PC-9 (cell line): ENCODE measurements around the gene DOCK1. TPM values are rescaled to one million over a fixed set of nuclear protein-coding genes. Genes with fewer than 3 reads are reported as not detected.

Source experiments
- BruUV-seq: library from RNA; stranded (reverse); fragments of 400-500 nt; replicated peaks from 2 replicates; lab custom pipeline; 2021; lab: Mats Ljungman, UMichigan
- CTCF ChIA-PET: fragments of 300-600 bp; sonication (Branson Sonifier 250); formaldehyde crosslinking; loops from one replicate; lab custom pipeline; 2022; ENCODE audit warnings: antibody characterized with exemption; lab: Charles Lee
- POLR2A ChIA-PET: fragments of 300-600 bp; sonication (Branson Sonifier 250); formaldehyde crosslinking; loops from one replicate; lab custom pipeline; 2022; ENCODE audit warnings: antibody characterized with exemption; ENCODE audit not compliant: unreplicated experiment; lab: Charles Lee
- DNase-seq, 2 experiments: peaks; one replicate each; pipeline versions ENCODE4 v3.0.0 to v3.0.0-alpha.2; 2015 to 2022; ENCODE audit warnings: mixed read lengths in 1 of 2
- H2AFZ ChIP-seq: fragments of 200-600 bp; sonication (generic); 2 replicates; pipeline ENCODE4 v1.8.1; 2017; ENCODE audit warnings: antibody characterized with exemption
- H3F3A ChIP-seq: fragments of 200-600 bp; sonication (generic); 2 replicates; pipeline ENCODE4 v1.8.1; 2017; ENCODE audit warnings: antibody characterized with exemption, mild to moderate bottlenecking, low read depth; ENCODE audit not compliant: insufficient read depth
- H3K27ac ChIP-seq: fragments of 200-600 bp; sonication (generic); 2 replicates; pipeline ENCODE4 v1.6.1; 2016; ENCODE audit warnings: mixed run types
- H3K27me3 ChIP-seq: fragments of 200-600 bp; sonication (generic); 2 replicates; pipeline ENCODE4 v1.6.1; 2016; ENCODE audit warnings: low read depth, mixed run types; ENCODE audit not compliant: insufficient read depth
- H3K36me3 ChIP-seq: fragments of 200-600 bp; sonication (generic); 2 replicates; pipeline ENCODE4 v1.6.1; 2016; ENCODE audit warnings: low read depth, mixed run types
- H3K4me1 ChIP-seq: fragments of 200-600 bp; sonication (generic); replicated peaks from 2 replicates; pipeline ENCODE4 v1.6.1; 2016; ENCODE audit warnings: mixed run types; ENCODE audit not compliant: insufficient read depth
- H3K4me2 ChIP-seq: fragments of 200-600 bp; sonication (generic); 2 replicates; pipeline ENCODE4 v1.6.1; 2017; ENCODE audit warnings: mixed run types
- H3K4me3 ChIP-seq: fragments of 200-600 bp; sonication (generic); 2 replicates; pipeline ENCODE4 v1.6.1; 2016; ENCODE audit warnings: mixed run types
- H3K79me2 ChIP-seq: fragments of 200-600 bp; sonication (generic); 2 replicates; pipeline ENCODE4 v1.6.1; 2017; ENCODE audit warnings: low read depth, mixed run types
- H3K9me2 ChIP-seq: fragments of 200-600 bp; sonication (generic); 2 replicates; pipeline ENCODE4 v1.8.1; 2017; ENCODE audit warnings: mild to moderate bottlenecking; ENCODE audit not compliant: insufficient read depth
- H3K9me3 ChIP-seq: fragments of 200-600 bp; sonication (generic); 2 replicates; pipeline ENCODE4 v1.8.1; 2016; ENCODE audit warnings: low read depth; ENCODE audit not compliant: insufficient read depth
- H4K20me1 ChIP-seq: fragments of 200-600 bp; sonication (generic); 2 replicates; pipeline ENCODE4 v1.8.1; 2017; ENCODE audit not compliant: insufficient read depth
- EZH2 ChIP-seq: fragments of 200-600 bp; sonication (generic); IDR thresholded peaks from 2 replicates; pipeline ENCODE4 v1.8.0; 2017; ENCODE audit warnings: antibody characterized with exemption, low read depth
- intact Hi-C: fragments of 100-400 bp; cut with micrococcal nuclease; formaldehyde crosslinking; loops from one replicate; pipeline ENCODE4 v1.10.0; 2022; ENCODE audit not compliant: unreplicated experiment
- total RNA-seq: library from RNA; stranded (reverse); gene quantifications from 2 replicates; pipeline ENCODE4 v1.2.3, GENCODE V29; 2021
- TF ChIP-seq, protein P1 (sequence below): fragments of 200-600 bp; sonication (generic); conservative IDR thresholded peaks from 2 replicates; pipeline ENCODE4 v1.6.1; 2017; ENCODE audit warnings: mixed run types, antibody characterized with exemption, mild to moderate bottlenecking, moderate library complexity

DOCK1 gene
- total RNA-seq, 1 experiment from 2014 or later: 24.8 TPM

DNA sequence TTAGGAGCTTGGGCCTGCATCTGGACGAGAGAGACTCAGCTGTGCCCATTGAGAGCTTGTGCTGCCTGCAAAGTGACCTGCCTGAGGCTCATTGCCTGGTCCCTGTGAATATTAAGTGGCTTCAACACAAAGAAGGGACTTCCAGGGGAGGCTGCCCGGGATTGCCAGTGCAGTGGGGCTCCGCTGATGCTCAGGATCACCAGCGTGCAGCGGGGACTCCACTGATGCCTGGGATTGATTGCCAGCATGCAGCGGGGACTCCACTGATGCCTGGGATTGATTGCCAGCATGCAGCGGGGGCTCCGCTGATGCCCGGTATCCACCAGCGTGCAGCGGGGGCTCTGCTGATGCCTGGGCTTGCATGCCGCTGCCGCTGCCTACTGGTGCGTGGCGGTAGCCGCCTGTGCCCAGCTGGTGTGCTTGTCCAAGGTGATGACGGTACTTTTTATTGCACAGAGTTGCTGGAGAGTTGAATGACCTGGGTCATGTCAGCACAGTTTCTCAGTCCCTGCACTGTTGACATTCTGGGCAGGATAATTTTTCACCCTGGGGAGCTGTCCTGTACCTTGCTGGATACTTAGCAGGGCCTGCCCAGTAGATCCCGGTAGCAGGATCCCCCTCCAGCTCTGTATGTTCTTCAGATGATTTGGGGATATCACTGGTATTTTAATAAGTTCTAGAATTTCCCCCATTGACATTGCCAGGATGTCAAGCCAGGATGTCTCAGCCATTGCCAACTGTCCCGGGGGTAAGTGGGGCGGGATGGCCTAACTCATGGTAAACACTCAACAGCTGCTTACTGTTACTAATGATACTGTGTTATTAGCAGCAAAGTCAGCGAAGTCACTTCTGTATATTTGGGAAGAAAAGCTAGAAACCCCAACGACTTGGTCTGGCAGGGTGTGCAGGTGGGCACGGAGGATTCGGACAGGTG lies 13.0 kb downstream of the DOCK1 start:
- Histone ChIP-seq H3K79me2 (peaks cover 4% of the 10 kb centered on the region), H3K27ac (no peak overlapping the region), H3K9me3 (no peaks in the 10 kb centered on the region), H3K9me2 (no peaks in the 10 kb centered on the region), H3K4me2 (no peak overlapping the region), H3K4me3 (no peak overlapping the region), H3F3A (no peaks in the 10 kb centered on the region), H3K36me3 (no peaks in the 10 kb centered on the region), H3K4me1 (no peaks in the 10 kb centered on the region), H2AFZ (no peak overlapping the region), H3K27me3 (no peaks in the 10 kb centered on the region), H4K20me1 (no peaks in the 10 kb centered on the region; the same call in 1 of the 2 replicates)
- ChIA-PET POLR2A (no interaction called here), CTCF (no interaction called here)
- no peak for DNase-seq
- TF ChIP-seq, protein P1, sequence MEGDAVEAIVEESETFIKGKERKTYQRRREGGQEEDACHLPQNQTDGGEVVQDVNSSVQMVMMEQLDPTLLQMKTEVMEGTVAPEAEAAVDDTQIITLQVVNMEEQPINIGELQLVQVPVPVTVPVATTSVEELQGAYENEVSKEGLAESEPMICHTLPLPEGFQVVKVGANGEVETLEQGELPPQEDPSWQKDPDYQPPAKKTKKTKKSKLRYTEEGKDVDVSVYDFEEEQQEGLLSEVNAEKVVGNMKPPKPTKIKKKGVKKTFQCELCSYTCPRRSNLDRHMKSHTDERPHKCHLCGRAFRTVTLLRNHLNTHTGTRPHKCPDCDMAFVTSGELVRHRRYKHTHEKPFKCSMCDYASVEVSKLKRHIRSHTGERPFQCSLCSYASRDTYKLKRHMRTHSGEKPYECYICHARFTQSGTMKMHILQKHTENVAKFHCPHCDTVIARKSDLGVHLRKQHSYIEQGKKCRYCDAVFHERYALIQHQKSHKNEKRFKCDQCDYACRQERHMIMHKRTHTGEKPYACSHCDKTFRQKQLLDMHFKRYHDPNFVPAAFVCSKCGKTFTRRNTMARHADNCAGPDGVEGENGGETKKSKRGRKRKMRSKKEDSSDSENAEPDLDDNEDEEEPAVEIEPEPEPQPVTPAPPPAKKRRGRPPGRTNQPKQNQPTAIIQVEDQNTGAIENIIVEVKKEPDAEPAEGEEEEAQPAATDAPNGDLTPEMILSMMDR: no peak
- TF ChIP-seq EZH2: no peak
- intact Hi-C loops: no loop called here
- no TSS peak for BruUV-seq

DNA sequence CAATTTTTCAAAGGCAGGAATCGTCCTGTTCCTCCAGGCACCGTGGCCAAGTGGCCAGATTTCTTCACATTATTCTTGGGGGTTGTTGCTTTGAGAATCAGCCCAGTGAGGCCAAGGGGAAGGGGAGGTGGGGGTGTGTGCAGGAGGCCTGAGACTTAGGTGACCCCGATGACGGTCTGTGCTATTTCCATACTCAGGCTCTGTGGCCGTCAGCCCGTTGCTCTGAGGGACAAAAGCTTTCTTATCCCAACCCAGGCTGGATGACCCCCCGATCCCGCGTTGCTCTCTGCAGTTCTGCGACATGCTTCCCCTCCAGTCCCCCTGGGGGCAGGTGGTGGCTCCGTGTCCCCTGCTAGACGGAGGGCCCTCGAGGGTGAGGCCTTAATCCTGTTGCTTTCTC lies 14.2 kb downstream of the DOCK1 start:
- H3K9me2 ChIP-seq: no peaks in the 10 kb centered on the region
- no peaks in the 10 kb centered on the region for H3K36me3 ChIP-seq
- H4K20me1 ChIP-seq: no peaks in the 10 kb centered on the region; the same call in 1 of the 2 replicates
- no TSS peak for BruUV-seq
- no peaks in the 10 kb centered on the region for H3K4me1 ChIP-seq
- H3F3A ChIP-seq: no peaks in the 10 kb centered on the region
- H3K79me2 ChIP-seq: no peaks in the 10 kb centered on the region
- no peaks in the 10 kb centered on the region for H3K9me3 ChIP-seq
- no peak overlapping the region for H3K4me3 ChIP-seq
- no peak overlapping the region for H2AFZ ChIP-seq
- TF ChIP-seq, protein P1: no peak
- no peak for TF ChIP-seq EZH2
- no peak overlapping the region for H3K4me2 ChIP-seq
- no peak for DNase-seq
- intact Hi-C loops: no loop called here
- ChIA-PET CTCF (no interaction called here), POLR2A (no interaction called here)
- no peak overlapping the region for H3K27ac ChIP-seq
- no peaks in the 10 kb centered on the region for H3K27me3 ChIP-seq

DNA sequence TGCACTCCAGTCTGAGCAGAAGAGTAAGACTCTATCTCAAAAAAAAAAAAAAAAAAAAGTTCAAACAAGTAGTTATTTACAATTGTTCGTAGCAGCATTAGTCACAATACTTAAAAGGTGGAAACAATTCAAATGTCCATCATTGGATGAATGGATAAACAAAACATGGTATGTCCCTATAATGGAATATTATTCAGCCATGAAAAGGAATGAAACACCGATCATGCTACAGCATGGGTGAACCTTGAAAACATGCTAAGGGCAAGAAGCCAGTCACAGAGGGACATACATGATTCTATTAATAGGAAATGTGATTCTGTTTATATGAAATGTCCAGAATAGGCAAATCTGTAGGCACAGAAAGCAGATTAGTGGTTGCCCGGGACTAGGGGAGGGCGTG lies 15.9 kb downstream of the DOCK1 start:
- Histone ChIP-seq H3K4me1 (no peaks in the 10 kb centered on the region), H3F3A (no peaks in the 10 kb centered on the region), H4K20me1 (no peaks in the 10 kb centered on the region), H3K9me2 (no peaks in the 10 kb centered on the region), H3K4me3 (no peak overlapping the region), H3K79me2 (no peaks in the 10 kb centered on the region), H3K27me3 (no peaks in the 10 kb centered on the region), H3K4me2 (no peak overlapping the region), H2AFZ (no peak overlapping the region), H3K9me3 (no peaks in the 10 kb centered on the region), H3K27ac (no peak overlapping the region), H3K36me3 (no peaks in the 10 kb centered on the region)
- TF ChIP-seq, protein P1: no peak
- no peak for TF ChIP-seq EZH2
- no TSS peak for BruUV-seq
- ChIA-PET CTCF (no interaction called here), POLR2A (no interaction called here)
- intact Hi-C loops: no loop called here
- DNase-seq: no peak
